Activated naive CD8-positive, alpha-beta T cell treated with anti-CD3 and anti-CD28 coated beads, Interleukin-2, amount 10 ng/mL, durations not matched to agents 7 days and 5 days (primary cell): ENCODE data around the gene NUAK1. TPM values are rescaled to one million over a fixed set of nuclear protein-coding genes. Genes with fewer than 3 reads are reported as not detected.

Source experiments
- ATAC-seq: fragments of 150-1000 bp; cut with Tn5 transposase; one replicate; pipeline ENCODE4 v1.10.0; 2021; ENCODE audit warnings: low read depth, moderate library complexity
- POLR2A ChIA-PET: fragments of 350-600 bp; sonication (Branson Sonifier 250); formaldehyde crosslinking; loops from one replicate; lab custom pipeline; 2021; ENCODE audit warnings: antibody characterized with exemption; lab: Charles Lee
- DNase-seq: peaks from one replicate; pipeline ENCODE4 v3.0.0; 2021
- H3K27ac Mint-ChIP-seq: one replicate; pipeline ENCODE4 v1.8.0; 2022; ENCODE audit warnings: mild to moderate bottlenecking, mixed read lengths
- H3K27me3 Mint-ChIP-seq: one replicate; pipeline ENCODE4 v1.8.0; 2022; ENCODE audit warnings: mild to moderate bottlenecking, moderate library complexity, mixed read lengths
- H3K36me3 Mint-ChIP-seq: one replicate; pipeline ENCODE4 v1.8.0; 2021; ENCODE audit warnings: mild to moderate bottlenecking, mixed read lengths
- H3K4me1 Mint-ChIP-seq: one replicate; pipeline ENCODE4 v1.8.0; 2021; ENCODE audit warnings: mixed read lengths
- H3K4me3 Mint-ChIP-seq: one replicate; pipeline ENCODE4 v1.8.0; 2022; ENCODE audit warnings: mild to moderate bottlenecking, moderate library complexity, mixed read lengths
- H3K9me3 Mint-ChIP-seq: one replicate; pipeline ENCODE4 v1.8.0; 2021; ENCODE audit warnings: mixed read lengths
- total RNA-seq, 2 experiments: library from RNA; stranded (reverse); gene quantifications; one replicate each; pipeline ENCODE4 v1.2.3, GENCODE V29; 2021

NUAK1 gene
- total RNA-seq, 2 experiments from 2014 or later, result not detected

DNA sequence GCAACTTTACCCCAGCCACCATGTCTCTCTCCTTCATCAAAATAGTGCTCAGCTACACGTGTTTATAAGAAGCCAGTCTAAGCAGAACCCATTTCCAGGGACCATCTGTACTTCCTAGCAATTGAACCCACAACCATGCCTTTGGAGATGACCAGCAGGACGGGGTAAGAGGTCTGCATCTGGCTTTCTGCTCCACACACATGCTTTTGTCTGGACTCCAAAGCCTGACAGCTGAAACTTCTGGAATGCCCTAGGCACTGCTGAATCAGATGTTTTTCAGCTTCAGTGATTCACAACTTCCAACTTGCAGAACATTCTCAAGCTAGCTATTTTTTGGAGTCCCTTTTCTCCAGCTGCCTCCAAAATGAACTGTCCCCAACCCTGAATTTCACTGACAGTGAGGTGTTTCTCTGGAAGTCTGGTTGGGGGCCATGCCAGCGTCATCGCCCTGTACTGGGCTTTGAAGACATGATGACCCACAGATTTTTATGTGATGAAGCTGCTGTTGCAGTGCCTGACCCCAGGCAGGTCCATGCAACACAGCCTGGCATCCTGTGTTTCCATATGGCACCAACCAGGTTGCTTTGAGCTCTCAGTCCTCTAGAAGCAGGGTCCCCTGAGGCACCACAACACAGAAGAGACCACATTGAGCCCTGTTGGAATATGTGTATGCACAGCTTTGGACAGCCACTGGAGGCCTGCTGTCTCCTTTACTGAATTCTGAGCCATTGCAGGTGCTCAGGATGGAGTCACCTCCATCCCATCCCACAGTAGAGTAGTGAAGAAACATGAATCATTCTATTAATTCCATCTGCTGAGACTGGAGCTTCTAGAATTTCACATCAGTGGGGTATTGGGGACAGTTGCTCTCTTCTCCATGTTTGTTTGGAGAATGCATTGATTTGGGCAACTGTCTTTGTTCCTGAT, 80.2 kb downstream of the NUAK1 start:
- no peaks in the 10 kb centered on the region for H3K4me1 Mint-ChIP-seq
- peaks cover 6% of the 10 kb centered on the region for H3K9me3 Mint-ChIP-seq

DNA sequence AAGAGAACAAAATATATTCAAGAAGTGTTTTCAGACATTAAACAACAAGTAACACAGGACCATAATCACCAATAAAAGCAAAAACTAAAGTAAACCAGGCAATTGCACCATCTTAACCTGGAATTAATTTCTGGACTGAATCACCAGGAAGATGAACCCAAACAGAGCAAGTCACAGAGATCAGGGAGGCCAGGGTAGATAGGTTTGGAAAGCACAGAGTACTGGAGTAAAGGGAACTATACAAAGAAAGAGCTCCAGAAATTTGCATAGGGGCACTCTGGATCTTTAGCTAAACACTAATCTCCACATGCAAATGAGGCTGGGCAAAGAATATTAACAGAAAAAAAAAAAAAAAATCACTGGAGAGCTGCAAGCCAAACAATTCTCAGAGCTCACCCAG, 84.7 kb downstream of the NUAK1 start:
- ATAC-seq, result no peak
- POLR2A ChIA-PET, result no interaction called here
- Mint-ChIP-seq H3K9me3 (peaks cover 6% of the 10 kb centered on the region), H3K4me1 (no peaks in the 10 kb centered on the region), H3K27ac (no peak overlapping the region), H3K4me3 (no peak overlapping the region), H3K36me3 (no peaks in the 10 kb centered on the region), H3K27me3 (peaks cover 4% of the 10 kb centered on the region)
- no peak for DNase-seq

More for the DNA sequence above, 80.2 kb downstream of the NUAK1 start:
- Mint-ChIP-seq H3K36me3 (no peaks in the 10 kb centered on the region), H3K4me3 (no peak overlapping the region), H3K27me3 (peaks cover 2% of the 10 kb centered on the region), H3K27ac (no peak overlapping the region)
- DNase-seq (no peak), ATAC-seq (no peak)
- POLR2A ChIA-PET, result no interaction called here

DNA sequence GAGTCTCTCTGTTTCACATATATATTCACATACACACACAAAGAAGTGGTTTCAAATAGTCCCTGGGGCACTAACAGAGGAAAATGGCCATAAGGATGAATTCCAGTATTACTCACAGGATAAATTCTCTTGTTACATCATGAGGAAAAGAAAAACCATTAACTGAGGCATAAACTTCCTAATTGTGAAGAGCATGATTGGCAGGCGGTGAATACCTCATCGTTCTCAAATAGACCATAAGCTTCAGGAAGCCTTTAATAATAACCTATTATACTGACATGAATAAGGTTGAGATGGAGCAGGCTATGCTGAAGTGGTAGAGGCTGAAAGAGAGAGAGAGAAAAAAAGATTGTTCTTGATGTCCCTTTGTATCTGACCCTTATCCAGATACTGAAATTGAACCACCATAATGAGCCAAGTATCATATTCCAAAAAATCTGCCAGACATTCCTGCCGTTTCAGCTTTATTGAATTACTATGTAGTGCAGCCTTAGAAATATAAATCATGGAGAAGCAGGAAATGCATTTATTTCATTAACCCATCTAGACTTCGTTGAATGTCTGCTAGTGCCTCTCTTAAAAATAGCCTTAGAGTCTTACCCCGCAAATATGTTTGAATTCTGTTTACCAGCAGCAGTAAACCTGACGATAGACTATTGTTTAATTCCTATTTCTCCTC, 86.8 kb downstream of the NUAK1 start:
- DNase-seq (no peak), ATAC-seq (no peak)
- H3K4me3 Mint-ChIP-seq, result no peak overlapping the region
- no peak overlapping the region for H3K27ac Mint-ChIP-seq
- POLR2A ChIA-PET, result no interaction called here
- no peaks in the 10 kb centered on the region for H3K36me3 Mint-ChIP-seq
- peaks cover 4% of the 10 kb centered on the region for H3K27me3 Mint-ChIP-seq
- peaks cover 6% of the 10 kb centered on the region for H3K9me3 Mint-ChIP-seq
- H3K4me1 Mint-ChIP-seq, result no peaks in the 10 kb centered on the region

DNA sequence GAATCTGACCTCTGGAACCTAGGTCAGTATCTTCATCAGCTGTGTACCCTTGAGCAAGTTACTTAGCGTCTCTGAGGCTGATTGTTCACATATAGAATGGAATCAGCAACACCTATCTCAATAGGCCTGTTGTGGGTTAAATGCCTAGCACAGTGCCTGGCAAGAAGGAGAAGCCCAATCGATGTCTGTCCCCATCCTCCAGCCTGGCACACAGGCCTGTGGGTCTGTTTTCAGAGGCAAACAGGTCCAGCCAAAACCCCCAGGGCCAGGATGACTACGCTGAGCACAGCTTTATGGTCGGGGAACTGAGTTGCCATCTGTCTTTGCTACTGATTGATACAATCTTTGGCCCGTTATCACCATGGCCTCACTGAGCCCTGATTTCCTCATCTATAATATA, 89.2 kb downstream of the NUAK1 start:
- DNase-seq (no peak), ATAC-seq (no peak)
- Mint-ChIP-seq H3K36me3 (no peaks in the 10 kb centered on the region), H3K4me3 (no peak overlapping the region), H3K27me3 (peaks cover 2% of the 10 kb centered on the region), H3K4me1 (no peaks in the 10 kb centered on the region), H3K9me3 (no peaks in the 10 kb centered on the region), H3K27ac (no peak overlapping the region)
- POLR2A ChIA-PET, result no interaction called here

DNA sequence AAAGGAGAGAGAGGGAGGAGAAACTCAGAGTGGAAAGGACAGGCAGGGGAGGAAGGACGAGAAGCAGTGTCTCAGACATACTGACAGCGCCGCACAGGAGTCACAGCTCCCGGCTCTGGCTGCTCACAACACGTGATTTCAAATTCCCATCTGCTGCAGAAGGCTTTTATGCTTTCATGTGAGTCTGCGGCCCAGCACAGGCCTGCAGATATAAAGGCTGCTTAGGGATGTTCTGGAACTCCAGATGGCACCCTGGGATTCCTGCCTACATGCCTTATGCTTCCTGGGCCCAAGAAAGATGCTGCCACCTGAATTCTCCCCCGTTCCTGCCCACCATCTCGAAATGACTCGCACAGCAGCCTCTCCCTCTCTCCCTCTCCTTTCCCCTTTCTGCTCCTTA, 89.6 kb downstream of the NUAK1 start:
- Mint-ChIP-seq H3K36me3 (no peaks in the 10 kb centered on the region), H3K27ac (no peak overlapping the region)

DNA sequence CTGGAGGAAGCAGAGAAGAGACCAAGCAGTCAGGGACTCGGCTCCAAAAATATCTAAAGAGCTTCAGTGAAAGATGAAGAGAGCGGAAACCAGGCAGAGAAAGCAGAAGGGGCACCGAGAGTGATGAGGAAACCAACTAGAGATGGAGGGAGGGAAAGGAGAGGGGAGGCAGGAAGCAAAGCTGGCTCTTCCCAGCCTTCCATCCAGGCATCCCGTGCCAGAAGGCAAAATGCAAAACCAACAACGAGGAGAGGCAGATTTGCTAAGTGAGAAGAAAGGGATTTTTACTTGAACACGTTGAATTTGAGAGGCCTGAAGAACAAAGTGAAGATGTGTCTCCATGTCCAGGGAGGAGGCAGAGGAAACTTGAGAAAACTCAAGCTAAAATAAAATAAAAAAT, 90.1 kb downstream of the NUAK1 start:
- Mint-ChIP-seq H3K9me3 (no peaks in the 10 kb centered on the region), H3K36me3 (no peaks in the 10 kb centered on the region), H3K4me1 (no peaks in the 10 kb centered on the region), H3K27ac (no peak overlapping the region), H3K27me3 (peaks cover 2% of the 10 kb centered on the region), H3K4me3 (no peak overlapping the region)
- ATAC-seq (no peak), DNase-seq (no peak)
- POLR2A ChIA-PET, result interaction anchor here (0.8 kb wide), 1 partner anchor 92 kb away, joined by 3 read pairs; no protein-coding TSS in a partner anchor

More for the DNA sequence above, 89.6 kb downstream of the NUAK1 start:
- DNase-seq, result no peak
- no peak overlapping the region for H3K4me3 Mint-ChIP-seq
- ATAC-seq, result no peak
- peaks cover 2% of the 10 kb centered on the region for H3K27me3 Mint-ChIP-seq
- H3K4me1 Mint-ChIP-seq, result no peaks in the 10 kb centered on the region
- POLR2A ChIA-PET, result interaction anchor here (0.8 kb wide), 1 partner anchor 91 kb away, joined by 3 read pairs; no protein-coding TSS in a partner anchor
- H3K9me3 Mint-ChIP-seq, result no peaks in the 10 kb centered on the region

DNA sequence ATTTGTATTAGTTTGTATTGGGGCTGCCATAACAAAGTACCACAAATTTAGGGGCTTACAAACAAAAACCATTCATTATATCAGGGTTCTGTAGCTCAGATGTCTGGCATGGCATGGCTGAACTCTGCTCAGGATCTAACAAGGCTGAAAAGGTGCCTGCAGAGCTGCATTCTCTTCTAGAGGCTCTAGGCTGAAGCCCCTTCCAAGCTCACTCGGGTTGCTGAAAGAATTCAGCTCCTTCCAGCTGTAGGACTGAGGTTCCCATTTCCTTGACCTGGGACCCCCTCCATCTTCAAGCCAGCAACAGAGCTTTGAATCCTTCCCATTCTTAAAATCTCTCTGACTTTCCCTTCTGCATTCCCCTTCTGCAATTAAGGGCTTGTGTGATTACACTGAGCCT, 90.7 kb downstream of the NUAK1 start:
- H3K27ac Mint-ChIP-seq, result no peak overlapping the region

DNA sequence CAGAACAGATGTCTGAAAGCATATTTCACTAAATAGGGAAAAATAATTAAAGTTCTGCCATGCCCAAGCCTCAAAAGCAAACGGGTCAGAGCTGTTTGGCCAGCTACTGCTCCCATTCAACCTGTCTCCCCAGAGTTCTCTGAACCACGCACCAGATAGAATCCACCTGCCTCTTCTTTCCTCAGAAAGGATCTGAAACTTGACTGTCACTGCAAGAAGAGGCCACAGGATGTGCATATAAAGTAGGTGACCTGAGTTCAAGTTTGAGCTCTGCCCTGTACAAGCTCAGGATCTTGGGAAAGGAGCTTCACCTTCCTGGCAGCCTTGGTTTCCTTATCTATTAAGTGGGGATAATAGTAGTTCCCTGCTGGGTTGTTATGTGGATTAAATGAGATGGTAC, 91.8 kb downstream of the NUAK1 start:
- DNase-seq (no peak), ATAC-seq (no peak)
- H3K27ac Mint-ChIP-seq, result no peak overlapping the region
- no peaks in the 10 kb centered on the region for H3K36me3 Mint-ChIP-seq
- H3K4me3 Mint-ChIP-seq, result no peak overlapping the region
- no peaks in the 10 kb centered on the region for H3K9me3 Mint-ChIP-seq
- peaks cover 3% of the 10 kb centered on the region for H3K27me3 Mint-ChIP-seq
- POLR2A ChIA-PET, result no interaction called here
- no peaks in the 10 kb centered on the region for H3K4me1 Mint-ChIP-seq

More for the DNA sequence above, 90.7 kb downstream of the NUAK1 start:
- Mint-ChIP-seq H3K4me3 (no peak overlapping the region), H3K36me3 (no peaks in the 10 kb centered on the region), H3K4me1 (no peaks in the 10 kb centered on the region), H3K9me3 (no peaks in the 10 kb centered on the region), H3K27me3 (peaks cover 2% of the 10 kb centered on the region)
- POLR2A ChIA-PET, result interaction anchor here (0.8 kb wide), 1 partner anchor 92 kb away, joined by 3 read pairs; no protein-coding TSS in a partner anchor
- DNase-seq (no peak), ATAC-seq (no peak)

DNA sequence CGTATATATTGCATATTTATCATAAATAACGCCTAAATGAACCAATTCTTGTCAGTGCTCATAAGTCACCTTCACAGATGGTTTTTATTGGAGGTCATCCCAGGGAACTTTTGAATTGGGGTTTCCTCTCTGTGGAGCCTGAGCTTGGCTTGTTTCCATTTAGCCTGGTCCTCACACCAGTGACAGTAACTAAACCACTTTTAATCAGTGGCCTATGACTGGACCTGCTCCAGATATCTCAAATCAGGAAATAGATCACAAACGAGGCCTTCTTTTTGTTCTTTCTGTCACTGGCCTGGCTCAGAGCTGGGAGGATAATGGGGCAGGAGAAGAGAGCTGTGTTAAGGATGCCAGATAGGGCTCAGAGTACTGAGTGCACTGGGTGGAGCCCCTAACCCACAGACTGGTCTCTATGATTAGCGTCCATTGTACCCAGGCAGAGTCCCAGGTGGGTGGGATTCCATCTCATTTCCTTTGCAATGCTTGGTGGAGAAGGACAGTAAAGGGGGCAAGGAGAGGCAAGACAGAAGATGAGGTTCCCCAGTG, 92.4 kb downstream of the NUAK1 start:
- no peaks in the 10 kb centered on the region for H3K4me1 Mint-ChIP-seq
- no peak for ATAC-seq
- POLR2A ChIA-PET, result no interaction called here
- H3K36me3 Mint-ChIP-seq, result no peaks in the 10 kb centered on the region
- H3K4me3 Mint-ChIP-seq, result no peak overlapping the region
- H3K27ac Mint-ChIP-seq, result no peak overlapping the region
- no peak for DNase-seq
- H3K27me3 Mint-ChIP-seq, result peaks cover 3% of the 10 kb centered on the region
- H3K9me3 Mint-ChIP-seq, result no peaks in the 10 kb centered on the region

DNA sequence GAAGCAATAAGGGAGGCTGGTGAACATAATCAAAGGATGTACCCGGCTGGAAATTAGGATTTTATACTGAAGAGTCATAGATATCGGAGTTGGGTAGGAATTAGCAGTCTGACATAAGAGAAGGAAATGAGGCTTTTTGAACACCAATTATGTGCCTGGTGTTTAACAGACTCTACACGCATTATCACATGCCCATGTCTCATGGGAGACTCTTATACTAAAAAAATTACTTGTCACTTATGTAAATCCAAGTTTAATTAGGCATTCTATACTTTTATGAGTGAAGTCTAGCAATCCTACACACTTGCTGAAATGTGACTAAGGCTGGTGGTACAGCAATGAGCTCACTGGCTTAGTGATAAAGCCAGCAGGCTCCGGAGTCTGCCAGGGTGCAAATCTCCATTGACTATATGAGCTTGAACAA, 93.5 kb downstream of the NUAK1 start:
- DNase-seq, result no peak
- no peak for ATAC-seq
- Mint-ChIP-seq H3K27me3 (peaks cover 3% of the 10 kb centered on the region), H3K4me3 (no peak overlapping the region), H3K9me3 (no peaks in the 10 kb centered on the region), H3K4me1 (no peaks in the 10 kb centered on the region), H3K27ac (no peak overlapping the region), H3K36me3 (no peaks in the 10 kb centered on the region)
- POLR2A ChIA-PET, result no interaction called here

DNA sequence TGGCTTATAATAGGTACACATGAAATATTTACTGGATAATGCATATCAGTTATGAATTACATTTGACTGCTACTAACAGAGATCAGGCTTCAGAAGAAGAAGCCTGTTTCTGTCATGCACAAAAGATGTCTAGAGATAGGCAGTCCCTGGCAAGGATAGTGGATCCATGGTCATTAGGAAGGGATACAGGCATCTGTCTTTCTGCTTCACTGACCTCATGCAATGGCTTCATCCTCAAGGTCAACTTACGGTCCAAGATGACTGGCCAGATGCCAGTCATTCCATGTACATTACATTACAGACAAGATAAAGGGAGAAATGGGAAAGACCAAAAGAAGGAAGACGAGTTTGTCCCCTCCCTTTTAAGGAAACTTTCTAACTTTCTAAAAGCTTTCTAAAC, 94.0 kb downstream of the NUAK1 start:
- ATAC-seq, result no peak
- no peaks in the 10 kb centered on the region for H3K9me3 Mint-ChIP-seq
- peaks cover 3% of the 10 kb centered on the region for H3K27me3 Mint-ChIP-seq
- H3K36me3 Mint-ChIP-seq, result no peaks in the 10 kb centered on the region
- H3K4me1 Mint-ChIP-seq, result no peaks in the 10 kb centered on the region
- POLR2A ChIA-PET, result no interaction called here
- DNase-seq, result no peak
- no peak overlapping the region for H3K4me3 Mint-ChIP-seq
- no peak overlapping the region for H3K27ac Mint-ChIP-seq

DNA sequence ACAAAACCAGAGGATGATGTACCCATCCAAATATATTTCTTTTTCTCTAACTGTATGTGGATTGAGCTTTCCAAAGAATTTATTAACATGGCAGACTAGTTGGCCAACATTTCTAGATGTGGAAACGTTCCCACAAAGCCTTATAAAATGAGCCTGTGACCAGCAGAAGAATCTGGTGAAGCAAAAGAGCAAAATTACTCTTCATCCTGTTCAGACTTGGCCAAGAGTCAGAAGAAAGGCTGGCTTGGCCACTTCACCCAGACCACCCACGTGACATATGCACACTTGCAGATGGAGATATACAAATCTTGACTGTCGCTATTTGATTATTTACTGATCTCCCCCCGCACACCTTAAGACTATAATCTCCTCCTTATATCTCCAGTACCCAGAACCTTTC, 96.7 kb downstream of the NUAK1 start:
- ATAC-seq (no peak), DNase-seq (no peak)
- Mint-ChIP-seq H3K4me1 (no peaks in the 10 kb centered on the region), H3K36me3 (no peaks in the 10 kb centered on the region), H3K27me3 (peaks cover 3% of the 10 kb centered on the region), H3K9me3 (no peaks in the 10 kb centered on the region), H3K27ac (no peak overlapping the region), H3K4me3 (no peak overlapping the region)
- POLR2A ChIA-PET, result no interaction called here

DNA sequence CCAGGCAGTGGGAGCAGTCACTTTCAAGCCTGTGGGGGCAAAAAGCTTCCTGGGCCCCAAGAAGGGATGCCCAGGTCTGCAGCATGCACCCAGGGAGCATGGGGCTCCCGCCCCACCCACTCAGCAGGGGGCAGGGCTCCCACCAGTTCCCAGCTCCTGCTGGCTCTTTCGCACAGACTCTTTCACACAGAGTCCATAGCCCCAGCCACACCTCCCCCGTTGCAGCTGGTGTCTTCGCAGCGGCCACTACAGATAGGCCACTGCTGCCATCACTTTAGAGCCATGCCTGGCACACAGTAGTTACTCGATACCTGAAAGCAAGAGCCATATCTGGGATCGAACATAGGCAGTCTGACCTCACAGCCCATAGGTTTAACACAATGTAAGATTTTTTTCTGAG, 98.2 kb downstream of the NUAK1 start:
- no peaks in the 10 kb centered on the region for H3K9me3 Mint-ChIP-seq
- H3K4me3 Mint-ChIP-seq, result no peak overlapping the region
- ATAC-seq, result no peak
- H3K4me1 Mint-ChIP-seq, result no peaks in the 10 kb centered on the region
- no peaks in the 10 kb centered on the region for H3K36me3 Mint-ChIP-seq
- POLR2A ChIA-PET, result no interaction called here
- peaks cover 6% of the 10 kb centered on the region for H3K27me3 Mint-ChIP-seq
- no peak overlapping the region for H3K27ac Mint-ChIP-seq
- DNase-seq, result no peak
